ENCODE data around the gene P4HB. TPM values are rescaled to one million over a fixed set of nuclear protein-coding genes. Genes with fewer than 3 reads are reported as not detected.

Gene P4HB
- total and polyA plus RNA-seq, 2 donors (not counting 1 experiment from before 2014, with no cell fraction given) = 37.4 to 191 TPM

DNA sequence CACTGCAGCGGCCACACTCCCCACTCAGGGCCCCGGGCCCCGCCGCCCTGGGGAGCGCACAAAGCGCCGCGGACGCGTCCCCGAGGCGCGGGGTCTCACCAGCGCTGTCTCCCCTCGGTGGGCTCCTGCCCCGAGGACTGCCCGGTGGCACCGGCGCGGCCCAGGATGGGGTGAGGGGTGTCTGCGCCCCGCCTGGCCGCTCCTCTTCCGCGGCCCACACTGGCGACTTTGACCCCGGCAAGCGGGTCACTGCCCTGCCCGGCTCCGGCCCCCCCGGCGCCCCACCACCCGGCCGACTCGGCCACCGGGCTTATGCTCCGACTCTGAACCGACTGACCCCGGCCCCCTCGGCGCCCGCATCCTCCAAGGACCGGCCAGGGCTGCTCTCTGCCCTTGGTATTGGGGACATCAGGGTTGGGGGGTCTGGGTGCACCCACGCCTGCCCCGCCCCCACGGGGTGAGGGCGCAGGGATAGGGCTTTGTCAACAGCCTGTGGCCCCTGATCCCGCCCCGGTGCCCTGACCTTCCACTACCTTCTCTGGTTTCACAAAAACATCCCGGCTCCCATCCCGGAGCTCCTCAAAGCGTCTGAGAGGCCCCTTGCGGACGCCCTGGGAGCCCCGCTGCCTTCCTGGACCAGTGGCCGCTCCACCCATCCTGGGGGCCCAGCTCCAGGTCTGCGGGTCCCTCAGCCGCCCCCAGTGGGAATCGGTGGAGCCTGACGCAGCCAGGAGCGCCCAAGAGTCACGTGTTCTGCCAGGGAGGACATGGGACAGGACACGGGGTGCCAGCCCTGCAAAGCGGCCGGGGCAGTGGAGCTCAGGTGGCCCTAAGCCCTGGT, 55.6 kb downstream of the P4HB start:
- H3K9ac ChIP-seq (ENCODE audit: low read length) = no peak overlapping the region
- peaks cover 0 to 4% of the 10 kb centered on the region in 2 donors for H3K4me1 ChIP-seq (ENCODE audit: control insufficient read depth in 2 of 2, insufficient read depth in 2 of 2, low read length in 2 of 2)
- DNase-seq (no peak), ATAC-seq (ENCODE audit: low read depth) (no peak)
- POLR2A ChIA-PET = no interaction called here
- no peak overlapping the region for H3K27ac ChIP-seq (ENCODE audit: low read length in 2 of 2)
- no peak overlapping the region for H3K4me3 ChIP-seq (ENCODE audit: control extremely low read depth in 1 of 5, extremely low read depth in 1 of 5, insufficient read depth in 1 of 5, low read depth in 2 of 5, low read length in 4 of 5)
- Mint-ChIP-seq H3K4me3 (no peak overlapping the region), H3K27me3 (peaks cover 40% of the 10 kb centered on the region), H3K27ac (no peak overlapping the region), H3K4me1 (peaks cover 5% of the 10 kb centered on the region), H3K9me3 (ENCODE audit: insufficient read depth) (no peaks in the 10 kb centered on the region)
- WGBS (ENCODE audit: insufficient coverage) = 9% methylated on average over 64 of the region's 65 CpGs
- no peaks in the 10 kb centered on the region for H4K20me1 ChIP-seq (ENCODE audit: control insufficient read depth, insufficient read depth, low read length, poor library complexity, severe bottlenecking)
- peaks cover 0 to 57% (median 13%) of the 10 kb centered on the region in 4 experiments for H3K27me3 ChIP-seq (replicated peaks in 1 of 4; ENCODE audit: control extremely low read depth in 1 of 4, control insufficient read depth in 3 of 4, insufficient read depth in 4 of 4, low read length in 3 of 4)
- intact Hi-C loops (cut with micrococcal nuclease) = no loop called here
- TF ChIP-seq CTCF (IDR thresholded peaks at IDR 0.05) (no peak), EZH2 (IDR thresholded peaks at IDR 0.05; ENCODE audit: borderline replicate concordance, insufficient read depth, low read depth, low read length, poor library complexity, severe bottlenecking) (peak; percentile 31)
- H3K4me2 ChIP-seq (replicated peaks; ENCODE audit: low read depth, low read length, poor library complexity, severe bottlenecking) = peak overlapping the region; percentile 25
- peaks cover 0 to 17% (median 0%) of the 10 kb centered on the region in 3 donors for H3K9me3 ChIP-seq (ENCODE audit: control extremely low read depth in 1 of 3, control insufficient read depth in 2 of 3, insufficient read depth in 1 of 3, low read length in 2 of 3)
- H2AFZ ChIP-seq (ENCODE audit: insufficient read depth, low read depth, low read length, poor library complexity, severe bottlenecking) = no peak overlapping the region
- CTCF ChIA-PET = no interaction called here
- no peaks in the 10 kb centered on the region for H3K79me2 ChIP-seq (ENCODE audit: control insufficient read depth, insufficient read depth, low read length)
- no peaks in the 10 kb centered on the region for H3K36me3 ChIP-seq (replicated peaks in 1 of 2; ENCODE audit: control extremely low read depth in 1 of 2, control insufficient read depth in 1 of 2, extremely low read depth in 1 of 2, insufficient read depth in 2 of 2, low read length in 1 of 2)

Measured in B cell (primary cell).